NOMO-1 treated with dmso at 0.1 percent for 144 hours (cell line): Measurements from ENCODE around the gene NUDT16.
A peak's percentile ranks its signal among the peaks of the same experiment; 100 is the strongest.

Experiments used
- DNase-seq: peaks from one replicate; lab custom pipeline; 2025; ENCODE audit not compliant: unreplicated experiment; lab: John Stamatoyannopoulos, UW

The NUDT16 gene

GRCh38 chr3:131386429-131387165 is 5.0 kb downstream of the NUDT16 start:
- DNase-seq, result peak; percentile 93

GRCh38 chr3:131387796-131388489 is 6.4 kb downstream of the NUDT16 start:
- no peak for DNase-seq

- DNase-seq, result no peak
Measured at GRCh38 chr3:131388490-131388799, 6.9 kb downstream of the NUDT16 start.

GRCh38 chr3:131390331-131390730 is 8.8 kb downstream of the NUDT16 start:
- no peak for DNase-seq

- no peak for DNase-seq
Measured at GRCh38 chr3:131393051-131393450, 11.5 kb downstream of the NUDT16 start.

GRCh38 chr3:131393868-131394267 is 12.3 kb downstream of the NUDT16 start:
- DNase-seq, result no peak

- no peak for DNase-seq
Measured at GRCh38 chr3:131394400-131394799, 12.8 kb downstream of the NUDT16 start.

- DNase-seq, result no peak
Measured at GRCh38 chr3:131396170-131396569, 14.6 kb downstream of the NUDT16 start.

GRCh38 chr3:131397889-131398288 is 16.3 kb downstream of the NUDT16 start:
- DNase-seq, result no peak

- DNase-seq, result no peak
Measured at GRCh38 chr3:131401978-131402377, 20.4 kb downstream of the NUDT16 start.

- peak; percentile 87 for DNase-seq
Measured at GRCh38 chr3:131402391-131403039, 20.9 kb downstream of the NUDT16 start.

GRCh38 chr3:131403216-131403895 is 21.8 kb downstream of the NUDT16 start:
- no peak for DNase-seq

- DNase-seq, result no peak
Measured at GRCh38 chr3:131405411-131405810, 23.8 kb downstream of the NUDT16 start.

- DNase-seq, result no peak
Measured at GRCh38 chr3:131406274-131406673, 24.7 kb downstream of the NUDT16 start.

- DNase-seq, result no peak
Measured at GRCh38 chr3:131417751-131418150, 36.2 kb downstream of the NUDT16 start.

- no peak for DNase-seq
Measured at GRCh38 chr3:131421301-131421700, 39.7 kb downstream of the NUDT16 start.

GRCh38 chr3:131421957-131422498 is 40.5 kb downstream of the NUDT16 start:
- no peak for DNase-seq

GRCh38 chr3:131427226-131427625 is 45.7 kb downstream of the NUDT16 start:
- no peak for DNase-seq

- no peak for DNase-seq
Measured at GRCh38 chr3:131431754-131432153, 50.2 kb downstream of the NUDT16 start.

GRCh38 chr3:131432441-131432840 is 50.9 kb downstream of the NUDT16 start:
- DNase-seq, result no peak

- DNase-seq, result no peak
Measured at GRCh38 chr3:131435000-131435399, 53.4 kb downstream of the NUDT16 start.
